ENCODE data around the gene SLIT3.

SLIT3 gene

DNA sequence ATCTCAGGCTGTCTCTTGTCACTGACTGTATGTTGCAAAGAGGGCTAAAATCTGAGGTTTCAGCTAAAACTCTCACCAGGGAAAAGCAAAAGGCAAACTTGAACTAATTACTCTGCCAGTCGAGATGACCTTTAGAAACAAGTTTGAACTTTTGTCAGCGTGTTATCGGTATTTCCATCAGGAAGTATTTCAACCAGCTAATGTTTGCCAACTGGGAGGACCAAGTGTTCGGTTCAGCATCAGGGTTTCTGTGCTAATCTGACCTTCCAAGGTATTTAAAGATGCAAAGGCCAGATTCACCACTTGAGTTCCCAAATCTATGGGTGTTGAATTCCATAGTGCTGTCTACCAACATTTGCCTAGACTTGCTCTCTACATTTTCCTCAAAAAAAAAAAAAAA lies 230.5 kb downstream of the SLIT3 start:
- TF ChIP-seq, protein P1, sequence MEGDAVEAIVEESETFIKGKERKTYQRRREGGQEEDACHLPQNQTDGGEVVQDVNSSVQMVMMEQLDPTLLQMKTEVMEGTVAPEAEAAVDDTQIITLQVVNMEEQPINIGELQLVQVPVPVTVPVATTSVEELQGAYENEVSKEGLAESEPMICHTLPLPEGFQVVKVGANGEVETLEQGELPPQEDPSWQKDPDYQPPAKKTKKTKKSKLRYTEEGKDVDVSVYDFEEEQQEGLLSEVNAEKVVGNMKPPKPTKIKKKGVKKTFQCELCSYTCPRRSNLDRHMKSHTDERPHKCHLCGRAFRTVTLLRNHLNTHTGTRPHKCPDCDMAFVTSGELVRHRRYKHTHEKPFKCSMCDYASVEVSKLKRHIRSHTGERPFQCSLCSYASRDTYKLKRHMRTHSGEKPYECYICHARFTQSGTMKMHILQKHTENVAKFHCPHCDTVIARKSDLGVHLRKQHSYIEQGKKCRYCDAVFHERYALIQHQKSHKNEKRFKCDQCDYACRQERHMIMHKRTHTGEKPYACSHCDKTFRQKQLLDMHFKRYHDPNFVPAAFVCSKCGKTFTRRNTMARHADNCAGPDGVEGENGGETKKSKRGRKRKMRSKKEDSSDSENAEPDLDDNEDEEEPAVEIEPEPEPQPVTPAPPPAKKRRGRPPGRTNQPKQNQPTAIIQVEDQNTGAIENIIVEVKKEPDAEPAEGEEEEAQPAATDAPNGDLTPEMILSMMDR (conservative IDR thresholded peaks at IDR 0.05; ENCODE audit: low read depth, low read length), result no peak
- no peak for DNase-seq (ENCODE audit: low read depth)
- no peak overlapping the region for H3K4me3 ChIP-seq (ENCODE audit: low read depth, low read length)

- H3K4me3 ChIP-seq (ENCODE audit: low read depth, low read length), result no peak overlapping the region
- no peak for DNase-seq (ENCODE audit: low read depth)
- TF ChIP-seq, protein P1 (conservative IDR thresholded peaks at IDR 0.05; ENCODE audit: low read depth, low read length), result no peak
Observed at GRCh38 chr5:169067751-169068173, 233.2 kb downstream of the SLIT3 start.

DNA sequence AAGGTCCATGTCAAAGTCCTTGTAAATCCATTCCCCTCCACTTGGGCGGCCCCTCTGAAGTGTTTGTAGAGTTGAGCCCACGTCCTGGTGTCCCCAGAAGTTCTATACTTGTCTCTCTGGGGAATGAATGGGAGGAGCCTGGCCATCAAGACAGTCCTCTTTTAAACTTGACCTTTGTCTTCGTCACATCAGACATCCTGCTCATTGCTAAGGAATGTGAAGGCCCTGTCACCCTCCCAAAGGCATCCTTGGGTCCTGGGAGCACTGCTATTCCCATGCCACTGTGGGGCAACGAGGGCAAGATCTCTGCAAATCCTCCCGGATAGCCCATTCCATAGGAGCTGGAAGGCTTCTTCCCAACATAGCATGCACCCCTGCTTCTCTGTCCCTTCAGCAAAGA lies 235.5 kb downstream of the SLIT3 start:
- TF ChIP-seq, protein P1 (conservative IDR thresholded peaks at IDR 0.05; ENCODE audit: low read depth, low read length), result no peak
- H3K4me3 ChIP-seq (ENCODE audit: low read depth, low read length), result no peak overlapping the region
- no peak for DNase-seq (ENCODE audit: low read depth)

- H3K4me3 ChIP-seq (ENCODE audit: low read depth, low read length), result no peak overlapping the region
- DNase-seq (ENCODE audit: low read depth), result peak; percentile 4
- TF ChIP-seq, protein P1 (conservative IDR thresholded peaks at IDR 0.05; ENCODE audit: low read depth, low read length), result no peak
Observed at GRCh38 chr5:169064093-169064492, 236.8 kb downstream of the SLIT3 start.

DNA sequence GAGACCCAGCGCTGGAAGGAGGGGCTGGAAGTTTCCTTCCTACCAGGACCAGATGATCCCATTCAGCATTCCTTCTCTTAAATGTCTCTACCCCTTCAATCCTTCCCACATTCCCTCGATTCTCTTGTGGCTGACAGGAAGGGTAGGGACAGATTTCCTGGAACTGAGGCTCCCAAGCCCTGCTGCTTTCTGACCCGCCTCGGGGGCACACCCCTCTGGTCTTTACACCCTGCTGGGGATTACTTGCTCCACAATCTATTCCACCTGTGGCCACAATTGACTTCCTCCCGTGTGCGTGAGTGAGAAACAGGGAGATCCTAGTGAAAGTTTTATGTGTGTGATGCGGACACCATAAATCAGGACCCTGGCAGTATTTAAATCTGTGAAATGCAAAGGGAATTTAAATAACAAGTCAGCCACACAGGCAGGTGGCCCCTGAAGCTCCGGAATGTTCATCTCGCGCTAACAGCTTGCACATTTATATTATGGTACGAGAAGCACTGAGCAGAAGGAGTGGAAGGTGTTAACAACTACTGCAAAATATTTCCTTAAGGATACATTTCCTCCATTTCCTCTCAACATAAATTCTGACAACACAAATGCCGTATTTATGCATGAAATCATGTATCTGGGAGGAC lies 237.5 kb downstream of the SLIT3 start:
- DNase-seq (ENCODE audit: low read depth), result no peak
- TF ChIP-seq, protein P1 (conservative IDR thresholded peaks at IDR 0.05; ENCODE audit: low read depth, low read length), result no peak
- no peak overlapping the region for H3K4me3 ChIP-seq (ENCODE audit: low read depth, low read length)

- no peak for DNase-seq (ENCODE audit: low read depth)
- TF ChIP-seq, protein P1 (conservative IDR thresholded peaks at IDR 0.05; ENCODE audit: low read depth, low read length), result no peak
- no peak overlapping the region for H3K4me3 ChIP-seq (ENCODE audit: low read depth, low read length)
Observed at GRCh38 chr5:169062690-169063089, 238.2 kb downstream of the SLIT3 start.

DNA sequence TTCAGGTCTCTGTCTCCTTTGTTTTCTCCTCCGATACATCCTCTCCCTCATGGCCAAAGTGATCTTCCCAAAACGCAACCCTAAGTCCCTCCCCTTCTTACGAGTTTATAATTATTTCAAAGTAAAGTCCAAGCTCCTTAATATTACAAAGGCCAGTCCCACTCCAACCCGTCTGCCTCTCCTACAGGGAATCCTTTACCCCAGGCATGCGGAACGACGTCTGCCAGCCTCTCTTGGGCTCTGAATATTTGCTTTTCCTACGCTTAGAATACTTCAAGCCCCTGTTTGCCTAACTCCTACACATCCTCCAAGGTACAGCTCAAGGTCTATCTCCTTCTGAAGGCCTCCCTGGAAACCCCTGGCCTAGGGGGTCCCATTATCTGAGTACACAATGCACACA lies 246.4 kb downstream of the SLIT3 start:
- DNase-seq (ENCODE audit: low read depth), result no peak
- TF ChIP-seq, protein P1 (conservative IDR thresholded peaks at IDR 0.05; ENCODE audit: low read depth, low read length), result no peak
- H3K4me3 ChIP-seq (ENCODE audit: low read depth, low read length), result no peak overlapping the region
